Small intestine (tissue), 16 donors: ENCODE data around the gene IFT20. TPM values are rescaled to one million over a fixed set of nuclear protein-coding genes. Genes with fewer than 3 reads are reported as not detected.
A peak's percentile ranks its signal among the peaks of the same experiment; 100 is the strongest.

ENCODE experiments used
- DNase-seq, 2 donors: peaks; one replicate each; pipeline versions ENCODE4 v3.0.0 to v3.0.0-alpha.2; 2013
- FAIRE-seq: peaks from 2 replicates; lab custom pipeline; 2012; peaks lifted over from hg19 to GRCh38; lab: Jason Lieb, UNC
- H3K27ac ChIP-seq, 3 donors: one replicate each; pipeline ENCODE4 v1.5.1; 2013; ENCODE audit warnings: low read length in 2 of 3, mild to moderate bottlenecking in 2 of 3, control low read depth in 1 of 3, inconsistent platforms in 1 of 3, low read depth in 1 of 3, moderate library complexity in 1 of 3
- H3K27me3 ChIP-seq, 3 donors: one replicate each; pipeline ENCODE4 v1.6.1; 2013; ENCODE audit warnings: low read length in 3 of 3, inconsistent platforms in 1 of 3; ENCODE audit not compliant: control insufficient read depth in 3 of 3, insufficient read depth in 3 of 3
- H3K36me3 ChIP-seq, 3 donors: one replicate each; pipeline ENCODE4 v1.6.1; 2013; ENCODE audit warnings: low read length in 3 of 3, inconsistent platforms in 1 of 3, low read depth in 1 of 3, mild to moderate bottlenecking in 1 of 3, moderate library complexity in 1 of 3; ENCODE audit not compliant: control insufficient read depth in 3 of 3, insufficient read depth in 2 of 3
- H3K4me1 ChIP-seq, 3 donors: one replicate each; pipeline ENCODE4 v1.6.1; 2013; ENCODE audit warnings: low read length in 2 of 3, inconsistent platforms in 1 of 3, low read depth in 1 of 3, mild to moderate bottlenecking in 1 of 3, moderate library complexity in 1 of 3; ENCODE audit not compliant: control insufficient read depth in 3 of 3, insufficient read depth in 2 of 3
- H3K4me3 ChIP-seq, 3 donors: one replicate each; pipeline ENCODE4 v1.5.1; 2013; ENCODE audit warnings: low read length in 3 of 3, control low read depth in 1 of 3, inconsistent platforms in 1 of 3, low read depth in 1 of 3, mild to moderate bottlenecking in 1 of 3, moderate library complexity in 1 of 3
- H3K9me3 ChIP-seq, 2 donors: one replicate each; pipeline ENCODE4 v1.6.1; 2013; ENCODE audit warnings: low read depth in 1 of 2, low read length in 1 of 2; ENCODE audit not compliant: control insufficient read depth in 2 of 2, insufficient read depth in 1 of 2
- WGBS, 3 donors: extraction: QIAGEN DNeasy Blood & Tissue Kit; methylation state at CpG; one replicate each; pipeline ENCODE4 v1.1.7; 2013; 5-methylcytosine and 5-hydroxymethylcytosine counted together
- long read RNA-seq, 10 donors: transcript quantifications; one replicate each; lab custom pipeline, GENCODE V29; 2026
- polyA plus RNA-seq, 4 donors: library from polyadenylated mRNA; stranded (reverse) in 3 of 4; unstranded in 1 of 4; fragments of 200-250 nt in 3 of 4; fragments of 120-200 nt in 1 of 4; gene quantifications; one replicate each; pipeline versions ENCODE4 v1.2.1 to v1.2.3, GENCODE V29; 2013
- donor health status: healthy with polysubstance abuse.
- donor health status: control.
- donor health status: control.
- donor health status: Bipolar disorder and iron deficiency.
- donor health status: healthy.

Gene IFT20
- 100 to 1,000 TPM in 2 of 4 donors, 10 to 100 TPM in 2; 39.3 to 135 (median 78.6) TPM for polyA plus RNA-seq
- long read RNA-seq, donor 1 = 0 reads
- long read RNA-seq, donor 2, transcript IFT20-203 (5 exons, 825 nt) = major isoform, 6 of 11 reads
- long read RNA-seq, donor 2, partial matches to known transcripts = 0 of 11 reads
- long read RNA-seq, donor 2, other reads (novel, unspliced or antisense) = 0 of 11 reads
- long read RNA-seq, donor 3, transcript IFT20-203 (5 exons, 825 nt) = minor isoform, 9 of 31 reads
- long read RNA-seq, donor 3, transcript IFT20-213 (1 exons, 1,485 nt) = major isoform, 15 of 31 reads
- long read RNA-seq, donor 3, partial matches to known transcripts = 0 of 31 reads
- long read RNA-seq, donor 3, other reads (novel, unspliced or antisense) = 0 of 31 reads
- long read RNA-seq, donor 4, partial matches to known transcripts = 0 of 1 reads
- long read RNA-seq, donor 4, other reads (novel, unspliced or antisense) = 0 of 1 reads
- long read RNA-seq, donor 5, transcript IFT20-213 (1 exons, 1,485 nt) = major isoform, 7 of 14 reads
- long read RNA-seq, donor 5, transcript IFT20-203 (5 exons, 825 nt) = minor isoform, 5 of 14 reads
- long read RNA-seq, donor 5, partial matches to known transcripts = 0 of 14 reads
- long read RNA-seq, donor 5, other reads (novel, unspliced or antisense) = 0 of 14 reads
- long read RNA-seq, donor 6, transcript IFT20-213 (1 exons, 1,485 nt) = minor isoform, 5 of 18 reads
- long read RNA-seq, donor 6, transcript IFT20-203 (5 exons, 825 nt) = major isoform, 8 of 18 reads
- long read RNA-seq, donor 6, partial matches to known transcripts = 0 of 18 reads
- long read RNA-seq, donor 6, other reads (novel, unspliced or antisense) = 0 of 18 reads
- long read RNA-seq, donor 7, transcript IFT20-213 (1 exons, 1,485 nt) = major isoform, 10 of 34 reads
- long read RNA-seq, donor 7, transcript IFT20-214 (6 exons, 1,071 nt) = minor isoform, 6 of 34 reads
- long read RNA-seq, donor 7, transcript IFT20-203 (5 exons, 825 nt) = minor isoform, 9 of 34 reads
- long read RNA-seq, donor 7, partial matches to known transcripts = 5 of 34 reads
- long read RNA-seq, donor 7, other reads (novel, unspliced or antisense) = 0 of 34 reads
- long read RNA-seq, donor 8, partial matches to known transcripts = 0 of 8 reads
- long read RNA-seq, donor 8, other reads (novel, unspliced or antisense) = 0 of 8 reads
- long read RNA-seq, donor 9, partial matches to known transcripts = 0 of 9 reads
- long read RNA-seq, donor 9, other reads (novel, unspliced or antisense) = 0 of 9 reads
- long read RNA-seq, donor 10, transcript IFT20-203 (5 exons, 825 nt) = minor isoform, 10 of 26 reads
- long read RNA-seq, donor 10, transcript IFT20-213 (1 exons, 1,485 nt) = major isoform, 13 of 26 reads
- long read RNA-seq, donor 10, partial matches to known transcripts = 0 of 26 reads
- long read RNA-seq, donor 10, other reads (novel, unspliced or antisense) = 0 of 26 reads

- DNase-seq (peak; percentile 99 to 100), FAIRE-seq (peak; percentile 76)
Measured at GRCh38 chr17:28335201-28335958, at the start of gene IFT20, which contains the start of gene TNFAIP1. TSS of gene IFT20 (minus strand) at chr17:28335472. CDS start at chr17:28331985, 3,487 bp downstream. TSS of gene TNFAIP1 (plus strand) at chr17:28335761. CDS start at chr17:28339522, 3,761 bp downstream.

GRCh38 chr17:28385037-28385400 lies 49.7 kb upstream of the IFT20 start:
- peaks cover 0 to 23% (median 3%) of the 10 kb centered on the region in 3 donors for H3K36me3 ChIP-seq
- peaks cover 0 to 31% (median 0%) of the 10 kb centered on the region in 3 donors for H3K4me1 ChIP-seq
- peak overlapping the region; percentile 24 to 73 (median 70) for H3K4me3 ChIP-seq
- H3K9me3 ChIP-seq = no peaks in the 10 kb centered on the region
- DNase-seq = peak in 1 of 2 donors; percentile 40
- H3K27me3 ChIP-seq = peaks cover 0 to 4% (median 2%) of the 10 kb centered on the region in 3 donors
- 4 to 31% (median 10%) methylated on average over 24 to 29 of the region's 29 CpGs for WGBS, 3 donors
- peak overlapping the region; percentile 16 to 85 (median 52) for H3K27ac ChIP-seq
- FAIRE-seq = no peak

More at GRCh38 chr17:28335201-28335958, at the start of gene IFT20, which contains the start of gene TNFAIP1:
- Histone ChIP-seq H3K27ac (peak within 1 kb of the TSS; percentile 82 to 100 (median 93)), H3K4me3 (peak within 1 kb of the TSS; percentile 82 to 100 (median 94)), H3K27me3 (no peaks in the 10 kb centered on the region), H3K36me3 (peaks cover 0 to 41% (median 0%) of the 10 kb centered on the region in 3 donors), H3K9me3 (no peaks in the 10 kb centered on the region), H3K4me1 (peaks cover 8 to 17% (median 10%) of the 10 kb centered on the region in 3 donors)
- 0 to 1% (median 1%) methylated on average over 59 to 62 of the region's 62 CpGs for WGBS, 3 donors

GRCh38 chr17:28384281-28385036 lies 49.2 kb upstream of the IFT20 start:
- FAIRE-seq = no peak

GRCh38 chr17:28381141-28381825 lies 46.0 kb upstream of the IFT20 start:
- 9 to 21% (median 19%) methylated on average over 59 to 72 of the region's 72 CpGs for WGBS, 3 donors
- H3K9me3 ChIP-seq = no peaks in the 10 kb centered on the region
- H3K36me3 ChIP-seq = peaks cover 0 to 3% (median 2%) of the 10 kb centered on the region in 3 donors
- H3K4me3 ChIP-seq = no peak overlapping the region
- FAIRE-seq = no peak
- peaks cover 0 to 4% (median 2%) of the 10 kb centered on the region in 3 donors for H3K27me3 ChIP-seq
- DNase-seq = peak; percentile 58 to 82
- H3K4me1 ChIP-seq = peaks cover 0 to 28% (median 0%) of the 10 kb centered on the region in 3 donors
- H3K27ac ChIP-seq = no peak overlapping the region

More at GRCh38 chr17:28384281-28385036, 49.2 kb upstream of the IFT20 start:
- peaks cover 0 to 31% (median 0%) of the 10 kb centered on the region in 3 donors for H3K4me1 ChIP-seq
- DNase-seq = peak; percentile 91 to 92
- H3K27me3 ChIP-seq = peaks cover 0 to 4% (median 2%) of the 10 kb centered on the region in 3 donors
- H3K36me3 ChIP-seq = peaks cover 0 to 20% (median 3%) of the 10 kb centered on the region in 3 donors
- peak overlapping the region; percentile 16 to 85 (median 52) for H3K27ac ChIP-seq
- H3K4me3 ChIP-seq = peak overlapping the region; percentile 24 to 73 (median 70)
- H3K9me3 ChIP-seq = no peaks in the 10 kb centered on the region
- WGBS, 3 donors = 4 to 24% (median 9%) methylated on average over 54 to 56 of the region's 56 CpGs

GRCh38 chr17:28379814-28380801 lies 44.8 kb upstream of the IFT20 start:
- Histone ChIP-seq H3K27me3 (peaks cover 0 to 4% (median 2%) of the 10 kb centered on the region in 3 donors), H3K36me3 (peaks cover 0 to 3% (median 0%) of the 10 kb centered on the region in 3 donors), H3K27ac (no peak overlapping the region), H3K4me1 (peaks cover 0 to 21% (median 0%) of the 10 kb centered on the region in 3 donors), H3K9me3 (no peaks in the 10 kb centered on the region), H3K4me3 (no peak overlapping the region)
- peak in 1 of 2 donors; percentile 77 for DNase-seq
- WGBS, 3 donors = 35 to 67% (median 57%) methylated on average over 10 of the region's 10 CpGs
- FAIRE-seq = no peak

GRCh38 chr17:28372945-28373274 lies 37.6 kb upstream of the IFT20 start:
- DNase-seq (no peak), FAIRE-seq (no peak)
- Histone ChIP-seq H3K9me3 (no peaks in the 10 kb centered on the region), H3K27ac (no peak overlapping the region), H3K4me3 (peak overlapping the region in 1 of 3 donors; percentile 32), H3K36me3 (peaks cover 0 to 9% (median 2%) of the 10 kb centered on the region in 3 donors), H3K4me1 (peaks cover 0 to 45% (median 9%) of the 10 kb centered on the region in 3 donors), H3K27me3 (peaks cover 0 to 5% (median 0%) of the 10 kb centered on the region in 3 donors)
- 78 to 90% (median 88%) methylated on average over 6 of the region's 6 CpGs for whole genome bisulfite sequencing, 3 donors
